A673 (cell line): ENCODE data around the gene STAG1. TPM values are rescaled to one million over a fixed set of nuclear protein-coding genes. Genes with fewer than 3 reads are reported as not detected.

ENCODE experiments used
- BruUV-seq: library from RNA; stranded (reverse); fragments of 400-500 nt; replicated peaks from 2 replicates; lab custom pipeline; 2021; lab: Mats Ljungman, UMichigan
- CTCF ChIA-PET: fragments of 300-600 bp; sonication (Branson Sonifier 250); formaldehyde crosslinking; loops from one replicate; lab custom pipeline; 2022; ENCODE audit warnings: antibody characterized with exemption; lab: Charles Lee
- POLR2A ChIA-PET: fragments of 300-600 bp; sonication (Branson Sonifier 250); formaldehyde crosslinking; loops from one replicate; lab custom pipeline; 2022; ENCODE audit warnings: antibody characterized with exemption; ENCODE audit not compliant: low non-redundant PET; lab: Charles Lee
- DNase-seq: peaks from one replicate; pipeline ENCODE4 v3.0.0-alpha.2; 2015; ENCODE audit warnings: low spot score
- H3K27ac ChIP-seq: fragments of 200-600 bp; sonication (generic); 2 replicates; pipeline ENCODE4 v1.5.1; 2016; ENCODE audit warnings: mixed run types, low read depth, mild to moderate bottlenecking, mixed read lengths, antibody characterized with exemption, low read length; ENCODE audit not compliant: poor library complexity, severe bottlenecking
- H3K27me3 ChIP-seq: fragments of 200-600 bp; sonication (generic); replicated peaks from 2 replicates; pipeline ENCODE4 v1.6.1; 2017; ENCODE audit warnings: mixed run types, low read depth, mild to moderate bottlenecking, mixed read lengths, antibody characterized with exemption, low read length; ENCODE audit not compliant: insufficient read depth, poor library complexity
- H3K36me3 ChIP-seq: fragments of 200-600 bp; sonication (generic); 2 replicates; pipeline ENCODE4 v1.6.1; 2016; ENCODE audit warnings: mixed run types, mild to moderate bottlenecking, mixed read lengths, antibody characterized with exemption, low read length; ENCODE audit not compliant: insufficient read depth, poor library complexity, severe bottlenecking
- H3K4me1 ChIP-seq: fragments of 200-600 bp; sonication (generic); 2 replicates; pipeline ENCODE4 v1.6.1; 2017; ENCODE audit warnings: mixed run types, mild to moderate bottlenecking, mixed read lengths, antibody characterized with exemption, low read length; ENCODE audit not compliant: insufficient read depth, poor library complexity, severe bottlenecking
- H3K4me3 ChIP-seq: fragments of 200-600 bp; sonication (generic); 2 replicates; pipeline ENCODE4 v1.5.1; 2016; ENCODE audit warnings: low read depth, mixed run types, mild to moderate bottlenecking, mixed read lengths, low read length; ENCODE audit not compliant: poor library complexity, severe bottlenecking
- H3K9me3 ChIP-seq: fragments of 200-600 bp; sonication (generic); 2 replicates; pipeline ENCODE4 v1.6.1; 2016; ENCODE audit warnings: mixed run types, low read depth, mild to moderate bottlenecking, mixed read lengths, antibody characterized with exemption, low read length; ENCODE audit not compliant: poor library complexity, severe bottlenecking
- EZH2 ChIP-seq: fragments of 200-600 bp; sonication (generic); IDR thresholded peaks from 2 replicates; pipeline ENCODE4 v1.6.1; 2017; ENCODE audit warnings: borderline replicate concordance, low read depth, mild to moderate bottlenecking, mixed read lengths, antibody characterized with exemption, low read length; ENCODE audit not compliant: poor library complexity, severe bottlenecking
- intact Hi-C: fragments of 100-400 bp; cut with micrococcal nuclease; formaldehyde crosslinking; loops from one replicate; pipeline ENCODE4 v1.10.0; 2022; ENCODE audit not compliant: unreplicated experiment
- total RNA-seq: library from RNA; stranded (reverse); gene quantifications from 2 replicates; pipeline ENCODE4 v1.2.3, GENCODE V29; 2021
- TF ChIP-seq, protein P1 (sequence below): fragments of 300-800, 200-600 bp; sonication (generic); conservative IDR thresholded peaks from 2 replicates; pipeline ENCODE4 v1.5.1; 2017; ENCODE audit warnings: low read depth, mild to moderate bottlenecking, antibody characterized with exemption, low read length, moderate library complexity, mixed read lengths

STAG1 gene
- total RNA-seq, 1 experiment from 2014 or later, result 47.4 TPM

DNA sequence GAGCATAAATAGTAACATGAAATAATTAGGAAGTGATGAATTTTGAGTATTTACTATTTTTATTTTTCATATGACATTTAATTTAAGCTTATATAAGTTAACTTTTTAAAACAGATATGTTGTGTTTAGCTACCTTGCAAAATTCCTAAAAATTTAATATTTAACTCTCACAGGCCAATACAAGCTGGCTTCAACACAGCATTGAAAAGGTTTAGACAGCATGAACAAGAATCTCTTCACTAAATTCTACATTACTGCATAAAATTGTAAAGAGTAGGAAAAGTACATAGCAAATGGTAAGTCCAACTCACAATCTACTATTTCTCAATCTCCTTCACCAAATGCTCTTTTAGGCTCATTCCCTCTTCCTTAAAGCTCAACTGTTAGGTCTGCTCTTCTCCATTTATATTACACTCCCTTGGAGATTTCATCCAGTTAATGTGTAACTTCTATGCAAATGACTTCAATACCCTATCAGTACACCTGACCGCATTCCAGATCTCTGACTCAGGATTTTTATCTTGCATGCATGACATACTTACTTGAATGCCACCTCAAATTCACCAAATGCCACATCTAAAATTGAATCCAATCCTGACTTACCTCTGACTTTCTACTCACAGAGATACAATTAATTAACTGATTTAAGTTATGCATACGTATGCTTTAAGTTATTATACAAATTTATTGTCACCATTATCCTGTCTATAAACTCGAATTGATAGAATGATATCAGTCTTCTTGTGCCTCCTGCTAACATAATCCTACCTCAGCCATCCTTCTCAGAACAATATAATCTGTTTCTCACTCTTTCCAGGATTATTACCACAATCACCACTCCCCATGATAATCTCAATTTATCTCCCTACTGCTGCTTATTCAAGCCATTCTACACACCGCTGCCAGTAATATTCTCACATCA is 127.0 kb downstream of the STAG1 start:
- Histone ChIP-seq H3K9me3 (no peaks in the 10 kb centered on the region), H3K4me3 (no peak overlapping the region), H3K27me3 (no peaks in the 10 kb centered on the region), H3K4me1 (peaks cover 4% of the 10 kb centered on the region), H3K27ac (no peak overlapping the region), H3K36me3 (no peaks in the 10 kb centered on the region)
- DNase-seq, result no peak
- no TSS peak for BruUV-seq
- ChIA-PET POLR2A (no interaction called here), CTCF (no interaction called here)
- intact Hi-C loops, result no loop called here
- no peak for TF ChIP-seq EZH2
- TF ChIP-seq, protein P1, sequence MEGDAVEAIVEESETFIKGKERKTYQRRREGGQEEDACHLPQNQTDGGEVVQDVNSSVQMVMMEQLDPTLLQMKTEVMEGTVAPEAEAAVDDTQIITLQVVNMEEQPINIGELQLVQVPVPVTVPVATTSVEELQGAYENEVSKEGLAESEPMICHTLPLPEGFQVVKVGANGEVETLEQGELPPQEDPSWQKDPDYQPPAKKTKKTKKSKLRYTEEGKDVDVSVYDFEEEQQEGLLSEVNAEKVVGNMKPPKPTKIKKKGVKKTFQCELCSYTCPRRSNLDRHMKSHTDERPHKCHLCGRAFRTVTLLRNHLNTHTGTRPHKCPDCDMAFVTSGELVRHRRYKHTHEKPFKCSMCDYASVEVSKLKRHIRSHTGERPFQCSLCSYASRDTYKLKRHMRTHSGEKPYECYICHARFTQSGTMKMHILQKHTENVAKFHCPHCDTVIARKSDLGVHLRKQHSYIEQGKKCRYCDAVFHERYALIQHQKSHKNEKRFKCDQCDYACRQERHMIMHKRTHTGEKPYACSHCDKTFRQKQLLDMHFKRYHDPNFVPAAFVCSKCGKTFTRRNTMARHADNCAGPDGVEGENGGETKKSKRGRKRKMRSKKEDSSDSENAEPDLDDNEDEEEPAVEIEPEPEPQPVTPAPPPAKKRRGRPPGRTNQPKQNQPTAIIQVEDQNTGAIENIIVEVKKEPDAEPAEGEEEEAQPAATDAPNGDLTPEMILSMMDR, result no peak

DNA sequence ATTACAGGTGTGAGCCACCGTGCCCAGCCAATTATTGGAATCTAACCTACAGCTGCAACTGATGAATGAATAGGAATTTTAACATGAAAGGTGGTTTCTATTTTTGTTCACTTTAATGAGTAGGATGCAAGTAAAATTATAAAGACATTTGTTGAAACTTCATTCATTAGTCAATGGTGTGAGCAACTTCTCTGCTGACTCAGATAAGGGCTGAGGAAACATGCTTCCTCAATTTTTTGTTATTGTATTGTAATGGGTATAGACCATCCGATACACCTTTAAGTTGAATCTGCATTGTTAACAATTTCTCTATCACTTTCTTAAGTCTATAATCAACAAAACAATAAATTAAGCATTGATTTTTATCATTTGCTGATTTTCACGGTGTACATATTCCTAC is 127.8 kb downstream of the STAG1 start:
- H3K4me3 ChIP-seq, result no peak overlapping the region
- no peak for DNase-seq
- no peaks in the 10 kb centered on the region for H3K9me3 ChIP-seq
- BruUV-seq, result no TSS peak
- H3K27ac ChIP-seq, result no peak overlapping the region
- ChIA-PET CTCF (no interaction called here), POLR2A (no interaction called here)
- TF ChIP-seq, protein P1, result no peak
- no peak for TF ChIP-seq EZH2
- no peaks in the 10 kb centered on the region for H3K36me3 ChIP-seq
- intact Hi-C loops, result no loop called here
- no peaks in the 10 kb centered on the region for H3K27me3 ChIP-seq
- peaks cover 6% of the 10 kb centered on the region for H3K4me1 ChIP-seq

DNA sequence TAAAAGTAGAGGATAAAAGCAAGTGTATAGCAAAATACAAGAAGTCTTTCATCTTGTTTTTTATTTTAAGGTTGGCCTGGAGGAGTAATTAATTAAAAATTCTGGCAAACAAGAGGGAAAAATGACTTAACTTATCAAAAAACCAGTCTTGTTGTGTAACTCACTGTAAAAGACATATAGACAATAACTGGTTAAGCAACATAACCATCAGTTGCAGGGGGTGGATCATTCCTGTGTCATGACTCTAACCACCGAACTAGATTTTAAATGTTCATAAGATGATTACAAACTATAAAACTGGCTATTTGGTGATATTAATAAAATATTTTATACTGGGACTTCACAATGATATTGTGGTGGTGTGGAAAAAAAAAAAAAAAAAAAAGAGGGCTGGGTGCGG is 130.6 kb downstream of the STAG1 start:
- Histone ChIP-seq H3K36me3 (no peaks in the 10 kb centered on the region), H3K4me3 (no peak overlapping the region), H3K4me1 (peaks cover 6% of the 10 kb centered on the region), H3K27me3 (no peaks in the 10 kb centered on the region), H3K27ac (no peak overlapping the region), H3K9me3 (no peaks in the 10 kb centered on the region)
- ChIA-PET POLR2A (no interaction called here), CTCF (no interaction called here)
- DNase-seq, result no peak
- no peak for TF ChIP-seq EZH2
- TF ChIP-seq, protein P1, result no peak
- intact Hi-C loops, result no loop called here
- BruUV-seq, result no TSS peak
